HG03103 (cell line): ENCODE measurements around the gene SLC52A3.
"Not testable (repeated sequence)": the region's sequence is repeated elsewhere in the genome, so short reads cannot be mapped to it uniquely, and the experiment has no call there.

ENCODE experiments used
- ATAC-seq: cut with Tn5 transposase; IDR thresholded peaks from one replicate; pipeline ENCODE4 v1.9.1; 2021; ENCODE audit warnings: low read depth; ENCODE audit not compliant: unreplicated experiment

Gene SLC52A3

GRCh38 chr20:731891-732560 lies 36.3 kb downstream of the SLC52A3 start:
- no peak for ATAC-seq

GRCh38 chr20:730005-730404 lies 38.3 kb downstream of the SLC52A3 start:
- ATAC-seq: no peak

GRCh38 chr20:728256-728944 lies 39.9 kb downstream of the SLC52A3 start:
- no peak for ATAC-seq

GRCh38 chr20:726160-726559 lies 42.1 kb downstream of the SLC52A3 start:
- no peak for ATAC-seq

GRCh38 chr20:725491-725890 lies 42.8 kb downstream of the SLC52A3 start:
- ATAC-seq: no peak

- ATAC-seq: not testable (repeated sequence)
Measured at GRCh38 chr20:724797-725196, 43.5 kb downstream of the SLC52A3 start.

GRCh38 chr20:723756-724155 lies 44.5 kb downstream of the SLC52A3 start:
- no peak for ATAC-seq

GRCh38 chr20:722822-723644 lies 45.3 kb downstream of the SLC52A3 start:
- ATAC-seq: no peak

- no peak for ATAC-seq
Measured at GRCh38 chr20:721876-722275, 46.4 kb downstream of the SLC52A3 start.

- ATAC-seq: no peak
Measured at GRCh38 chr20:719816-720215, 48.5 kb downstream of the SLC52A3 start.

- no peak for ATAC-seq
Measured at GRCh38 chr20:719068-719467, 49.2 kb downstream of the SLC52A3 start.

GRCh38 chr20:717832-718231 lies 50.5 kb downstream of the SLC52A3 start:
- ATAC-seq: no peak

- no peak for ATAC-seq
Measured at GRCh38 chr20:717271-717670, 51.0 kb downstream of the SLC52A3 start.

GRCh38 chr20:714453-714852 lies 53.8 kb downstream of the SLC52A3 start:
- ATAC-seq: no peak

GRCh38 chr20:711576-711975 lies 56.7 kb downstream of the SLC52A3 start:
- no peak for ATAC-seq

GRCh38 chr20:710780-711450 lies 57.4 kb downstream of the SLC52A3 start:
- ATAC-seq: no peak
